Measurements from ENCODE around the gene MAP3K5. TPM values are rescaled to one million over a fixed set of nuclear protein-coding genes. Genes with fewer than 3 reads are reported as not detected.

MAP3K5 gene
- total RNA-seq, 1 donor from 2014 or later = 1.7 TPM

DNA sequence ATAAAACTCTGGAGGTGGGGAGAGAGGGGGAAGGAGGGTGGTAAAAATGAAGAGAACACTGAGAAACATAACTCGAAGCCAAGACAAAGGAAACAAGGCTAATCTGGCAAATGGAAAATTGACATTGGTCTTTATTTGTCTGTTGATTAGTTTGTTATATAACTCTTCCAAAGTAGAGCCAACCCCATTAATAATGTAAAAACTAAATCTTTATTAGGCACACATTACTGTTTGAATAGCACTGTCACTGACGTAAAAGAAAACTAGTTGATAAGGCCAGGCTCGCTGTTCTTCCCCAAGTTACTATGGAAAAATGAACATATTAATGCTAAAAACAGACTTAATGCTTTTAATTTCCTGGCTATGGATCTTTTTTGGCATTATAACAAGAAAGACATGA lies 110.0 kb downstream of the MAP3K5 start:
- H4K20me1 ChIP-seq (ENCODE audit: insufficient read depth, low read length) = no peaks in the 10 kb centered on the region
- no peaks in the 10 kb centered on the region for H3K27me3 ChIP-seq (ENCODE audit: insufficient read depth, low read length)
- H3K27ac ChIP-seq (ENCODE audit: low read depth, low read length) = no peak overlapping the region
- H3K9ac ChIP-seq (ENCODE audit: low read length) = no peak overlapping the region
- H3K4me3 ChIP-seq (ENCODE audit: insufficient read depth, low read depth, low read length) = no peak overlapping the region
- H3K4me2 ChIP-seq (ENCODE audit: low read length) = no peak overlapping the region
- no peaks in the 10 kb centered on the region for H3K36me3 ChIP-seq (ENCODE audit: insufficient read depth, low read length)
- Mint-ChIP-seq H3K4me3 (ENCODE audit: unreplicated experiment) (no peak overlapping the region), H3K36me3 (ENCODE audit: low read depth, unreplicated experiment) (no peaks in the 10 kb centered on the region), H3K4me1 (ENCODE audit: low read depth, unreplicated experiment) (no peaks in the 10 kb centered on the region), H3K9me3 (ENCODE audit: unreplicated experiment) (peaks cover 2% of the 10 kb centered on the region), H3K27ac (ENCODE audit: unreplicated experiment) (no peak overlapping the region), H3K27me3 (ENCODE audit: low read depth, unreplicated experiment) (no peaks in the 10 kb centered on the region)
- FAIRE-seq (no peak), DNase-seq (ENCODE audit: low read depth) (no peak)
- H3K4me1 ChIP-seq (ENCODE audit: insufficient read depth, low read length) = peaks cover 7% of the 10 kb centered on the region
- no peak overlapping the region for H2AFZ ChIP-seq (ENCODE audit: low read depth, low read length)
- H3K9me3 ChIP-seq (ENCODE audit: insufficient read depth, low read depth, low read length) = no peaks in the 10 kb centered on the region
- no peaks in the 10 kb centered on the region for H3K79me2 ChIP-seq (ENCODE audit: insufficient read depth, low read length)
- no peak for TF ChIP-seq EZH2 (IDR thresholded peaks at IDR 0.05; ENCODE audit: insufficient read depth, low read length)

DNA sequence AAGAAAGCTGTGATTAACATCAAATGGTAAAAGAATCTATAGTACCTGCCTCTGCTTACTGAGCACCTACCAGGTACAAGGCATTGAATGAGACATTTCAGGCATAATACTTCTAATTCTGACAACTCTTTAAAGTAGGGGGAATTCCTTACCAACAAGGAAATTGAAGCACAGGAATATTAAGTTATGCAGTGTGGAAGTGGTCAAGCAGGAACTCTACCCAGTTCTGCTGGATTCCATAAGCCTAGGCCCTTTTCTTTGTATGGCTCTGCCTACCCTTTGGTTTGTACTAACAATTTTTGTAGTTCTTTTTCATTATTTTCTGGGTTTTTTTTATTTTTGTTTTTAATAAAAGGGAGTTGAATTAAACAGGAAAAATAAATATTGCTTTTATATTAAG lies 114.5 kb downstream of the MAP3K5 start:
- H3K9me3 Mint-ChIP-seq (ENCODE audit: unreplicated experiment) = no peaks in the 10 kb centered on the region
- no peak overlapping the region for H3K4me3 Mint-ChIP-seq (ENCODE audit: unreplicated experiment)
- H3K4me1 Mint-ChIP-seq (ENCODE audit: low read depth, unreplicated experiment) = no peaks in the 10 kb centered on the region
- DNase-seq (ENCODE audit: low read depth) (no peak), FAIRE-seq (no peak)
- Histone ChIP-seq H4K20me1 (ENCODE audit: insufficient read depth, low read length) (no peaks in the 10 kb centered on the region), H3K79me2 (ENCODE audit: insufficient read depth, low read length) (no peaks in the 10 kb centered on the region), H3K4me1 (ENCODE audit: insufficient read depth, low read length) (no peaks in the 10 kb centered on the region), H2AFZ (ENCODE audit: low read depth, low read length) (no peak overlapping the region), H3K27ac (ENCODE audit: low read depth, low read length) (no peak overlapping the region), H3K36me3 (ENCODE audit: insufficient read depth, low read length) (no peaks in the 10 kb centered on the region), H3K4me3 (ENCODE audit: insufficient read depth, low read depth, low read length) (no peak overlapping the region), H3K9me3 (ENCODE audit: insufficient read depth, low read depth, low read length) (no peaks in the 10 kb centered on the region), H3K4me2 (ENCODE audit: low read length) (no peak overlapping the region), H3K9ac (ENCODE audit: low read length) (no peak overlapping the region), H3K27me3 (ENCODE audit: insufficient read depth, low read length) (no peaks in the 10 kb centered on the region)
- no peaks in the 10 kb centered on the region for H3K27me3 Mint-ChIP-seq (ENCODE audit: low read depth, unreplicated experiment)
- no peak overlapping the region for H3K27ac Mint-ChIP-seq (ENCODE audit: unreplicated experiment)
- no peaks in the 10 kb centered on the region for H3K36me3 Mint-ChIP-seq (ENCODE audit: low read depth, unreplicated experiment)
- TF ChIP-seq, protein P1, sequence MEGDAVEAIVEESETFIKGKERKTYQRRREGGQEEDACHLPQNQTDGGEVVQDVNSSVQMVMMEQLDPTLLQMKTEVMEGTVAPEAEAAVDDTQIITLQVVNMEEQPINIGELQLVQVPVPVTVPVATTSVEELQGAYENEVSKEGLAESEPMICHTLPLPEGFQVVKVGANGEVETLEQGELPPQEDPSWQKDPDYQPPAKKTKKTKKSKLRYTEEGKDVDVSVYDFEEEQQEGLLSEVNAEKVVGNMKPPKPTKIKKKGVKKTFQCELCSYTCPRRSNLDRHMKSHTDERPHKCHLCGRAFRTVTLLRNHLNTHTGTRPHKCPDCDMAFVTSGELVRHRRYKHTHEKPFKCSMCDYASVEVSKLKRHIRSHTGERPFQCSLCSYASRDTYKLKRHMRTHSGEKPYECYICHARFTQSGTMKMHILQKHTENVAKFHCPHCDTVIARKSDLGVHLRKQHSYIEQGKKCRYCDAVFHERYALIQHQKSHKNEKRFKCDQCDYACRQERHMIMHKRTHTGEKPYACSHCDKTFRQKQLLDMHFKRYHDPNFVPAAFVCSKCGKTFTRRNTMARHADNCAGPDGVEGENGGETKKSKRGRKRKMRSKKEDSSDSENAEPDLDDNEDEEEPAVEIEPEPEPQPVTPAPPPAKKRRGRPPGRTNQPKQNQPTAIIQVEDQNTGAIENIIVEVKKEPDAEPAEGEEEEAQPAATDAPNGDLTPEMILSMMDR (IDR thresholded peaks at IDR 0.05; ENCODE audit: insufficient read depth, low read depth, low read length) = no peak
- TF ChIP-seq EZH2 (IDR thresholded peaks at IDR 0.05; ENCODE audit: insufficient read depth, low read length) = no peak

DNA sequence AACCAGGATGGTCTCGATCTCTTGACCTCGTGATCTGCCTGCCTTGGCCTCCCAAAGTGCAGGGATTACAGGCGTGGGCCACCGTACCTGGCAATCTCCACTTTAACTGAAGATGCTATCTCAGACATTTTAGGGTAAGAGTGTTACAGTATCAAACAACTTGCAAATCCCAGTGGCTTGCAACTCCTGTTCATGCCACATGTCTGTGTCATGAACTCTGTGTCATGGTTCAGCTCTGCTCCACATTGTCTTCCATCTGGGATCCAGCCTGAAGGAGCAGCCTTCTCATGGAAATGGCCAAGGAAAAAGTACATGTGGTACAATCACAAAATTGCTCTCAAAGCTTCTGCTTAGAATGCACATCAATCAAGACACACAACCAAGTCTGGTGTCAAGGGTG lies 114.9 kb downstream of the MAP3K5 start:
- Histone ChIP-seq H3K9me3 (ENCODE audit: insufficient read depth, low read depth, low read length) (no peaks in the 10 kb centered on the region), H4K20me1 (ENCODE audit: insufficient read depth, low read length) (no peaks in the 10 kb centered on the region), H3K4me3 (ENCODE audit: insufficient read depth, low read depth, low read length) (no peak overlapping the region), H3K4me2 (ENCODE audit: low read length) (no peak overlapping the region), H3K4me1 (ENCODE audit: insufficient read depth, low read length) (no peaks in the 10 kb centered on the region), H3K27ac (ENCODE audit: low read depth, low read length) (no peak overlapping the region), H2AFZ (ENCODE audit: low read depth, low read length) (no peak overlapping the region), H3K9ac (ENCODE audit: low read length) (no peak overlapping the region), H3K36me3 (ENCODE audit: insufficient read depth, low read length) (no peaks in the 10 kb centered on the region), H3K79me2 (ENCODE audit: insufficient read depth, low read length) (no peaks in the 10 kb centered on the region), H3K27me3 (ENCODE audit: insufficient read depth, low read length) (no peaks in the 10 kb centered on the region)
- Mint-ChIP-seq H3K4me1 (ENCODE audit: low read depth, unreplicated experiment) (no peaks in the 10 kb centered on the region), H3K9me3 (ENCODE audit: unreplicated experiment) (no peaks in the 10 kb centered on the region), H3K4me3 (ENCODE audit: unreplicated experiment) (no peak overlapping the region), H3K27ac (ENCODE audit: unreplicated experiment) (no peak overlapping the region), H3K27me3 (ENCODE audit: low read depth, unreplicated experiment) (no peaks in the 10 kb centered on the region), H3K36me3 (ENCODE audit: low read depth, unreplicated experiment) (no peaks in the 10 kb centered on the region)
- DNase-seq (ENCODE audit: low read depth) (no peak), FAIRE-seq (no peak)
- TF ChIP-seq EZH2 (IDR thresholded peaks at IDR 0.05; ENCODE audit: insufficient read depth, low read length) = no peak
- TF ChIP-seq, protein P1 (IDR thresholded peaks at IDR 0.05; ENCODE audit: insufficient read depth, low read depth, low read length) = no peak
